H1 (cell line): ENCODE results near the gene LTBP1. TPM values are rescaled to one million over a fixed set of nuclear protein-coding genes. Genes with fewer than 3 reads are reported as not detected.

Experiments
- CTCF ChIA-PET: fragments of 300-600 bp; sonication (Branson Sonifier 250); formaldehyde crosslinking; loops from one replicate; lab custom pipeline; 2021; ENCODE audit not compliant: partially characterized antibody; lab: Charles Lee
- POLR2A ChIA-PET: fragments of 300-600 bp; sonication (Branson Sonifier 250); formaldehyde crosslinking; loops from one replicate; lab custom pipeline; 2021; ENCODE audit warnings: inconsistent platforms; ENCODE audit not compliant: partially characterized antibody; lab: Charles Lee
- DNase-seq, 2 experiments: peaks; one replicate each; pipeline versions ENCODE4 v3.0.0 to v3.0.0-alpha.2; 2010 to 2022; ENCODE audit warnings: low spot score in 2 of 2, low read depth in 1 of 2, mixed read lengths in 1 of 2
- FAIRE-seq: peaks from 2 replicates; lab custom pipeline; 2011; peaks lifted over from hg19 to GRCh38; lab: Jason Lieb, UNC
- H2AFZ ChIP-seq: 2 replicates; pipeline ENCODE4 v1.8.1; 2012; ENCODE audit warnings: low read length, inconsistent platforms
- H2AK5ac ChIP-seq: 2 replicates; pipeline ENCODE4 v1.6.1; 2013; ENCODE audit warnings: low read depth, low read length
- H2BK120ac ChIP-seq: replicated peaks from 2 replicates; pipeline ENCODE3; 2013; ENCODE audit warnings: low read depth, low read length, inconsistent platforms
- H2BK12ac ChIP-seq: 2 replicates; pipeline ENCODE4 v1.6.1; 2013; ENCODE audit warnings: low read depth, low read length
- H2BK15ac ChIP-seq: 2 replicates; pipeline ENCODE4 v1.6.1; 2013; ENCODE audit warnings: low read length
- H2BK20ac ChIP-seq: 2 replicates; pipeline ENCODE4 v1.6.1; 2013; ENCODE audit warnings: low read length
- H2BK5ac ChIP-seq: 2 replicates; pipeline ENCODE4 v1.6.1; 2013; ENCODE audit warnings: low read depth, low read length
- H3K14ac ChIP-seq: 2 replicates; pipeline ENCODE4 v1.6.1; 2013; ENCODE audit warnings: inconsistent platforms; ENCODE audit not compliant: insufficient read length
- H3K18ac ChIP-seq: 2 replicates; pipeline ENCODE4 v1.6.1; 2013; ENCODE audit warnings: low read length; ENCODE audit errors: extremely low read depth
- H3K23ac ChIP-seq: 2 replicates; pipeline ENCODE4 v1.6.1; 2013; ENCODE audit warnings: inconsistent platforms; ENCODE audit not compliant: insufficient read length
- H3K23me2 ChIP-seq: 2 replicates; pipeline ENCODE4 v1.6.1; 2013; ENCODE audit warnings: low read depth, low read length
- H3K27ac ChIP-seq: 2 replicates; pipeline ENCODE4 v1.6.1; 2011; ENCODE audit warnings: low read depth, low read length, inconsistent platforms
- H3K27me3 ChIP-seq, 4 experiments: replicated peaks in 1 of 4; 1 replicate in 1 of 4; 2 replicates in 3 of 4; pipeline versions ENCODE4 v1.6.1 to v1.8.1; 2011 to 2013; ENCODE audit warnings: low read length in 3 of 4, mild to moderate bottlenecking in 3 of 4, inconsistent platforms in 2 of 4, mixed read lengths in 2 of 4, moderate library complexity in 1 of 4; ENCODE audit not compliant: control insufficient read depth in 3 of 4, insufficient read depth in 3 of 4; ENCODE audit errors: extremely low read depth in 1 of 4
- H3K36me3 ChIP-seq, 4 experiments: 2 replicates each; pipeline versions ENCODE4 v1.6.1 to v1.8.1; 2011 to 2013; ENCODE audit warnings: mild to moderate bottlenecking in 4 of 4, low read length in 3 of 4, moderate library complexity in 2 of 4, control low read depth in 1 of 4, inconsistent platforms in 1 of 4; ENCODE audit not compliant: insufficient read depth in 4 of 4, control insufficient read depth in 2 of 4
- H3K4ac ChIP-seq: replicated peaks from 2 replicates; pipeline ENCODE3; 2013; ENCODE audit warnings: low read length, low read depth, mixed read lengths, inconsistent platforms; ENCODE audit not compliant: insufficient read length
- H3K4me1 ChIP-seq, 4 experiments: replicated peaks in 1 of 4; 1 replicate in 1 of 4; 2 replicates in 3 of 4; pipeline versions ENCODE4 v1.6.1 to v1.8.1; 2011 to 2013; ENCODE audit warnings: low read length in 3 of 4, inconsistent platforms in 2 of 4, mixed read lengths in 1 of 4; ENCODE audit not compliant: insufficient read depth in 4 of 4, control insufficient read depth in 3 of 4
- H3K4me2 ChIP-seq, 2 experiments: 2 replicates each; pipeline versions ENCODE4 v1.6.1 to v1.8.1; 2011 to 2013; ENCODE audit warnings: low read depth in 2 of 2, low read length in 2 of 2, control low read depth in 1 of 2, inconsistent platforms in 1 of 2, mild to moderate bottlenecking in 1 of 2; ENCODE audit not compliant: insufficient read depth in 1 of 2
- H3K4me3 ChIP-seq, 4 experiments: fragments of 200-600, 300-600 bp in 1 of 4; sonication (generic), shearing (Covaris generic), sonication (Bioruptor Twin) in 1 of 4; 2 replicates each; pipeline versions ENCODE4 v1.5.1 to v1.8.1; 2011 to 2016; ENCODE audit warnings: low read length in 4 of 4, low read depth in 3 of 4, control low read depth in 2 of 4, inconsistent platforms in 2 of 4, mild to moderate bottlenecking in 2 of 4, mixed read lengths in 1 of 4, moderate library complexity in 1 of 4; ENCODE audit not compliant: insufficient read depth in 2 of 4; ENCODE audit errors: extremely low read depth in 1 of 4
- H3K56ac ChIP-seq: replicated peaks from 2 replicates; pipeline ENCODE3; 2013; ENCODE audit warnings: low read depth, mild to moderate bottlenecking, mixed read lengths, low read length, inconsistent platforms; ENCODE audit not compliant: insufficient read length
- H3K79me1 ChIP-seq: 2 replicates; pipeline ENCODE4 v1.6.1; 2013; ENCODE audit warnings: low read depth, low read length, control low read depth
- H3K79me2 ChIP-seq, 2 experiments: 2 replicates each; pipeline versions ENCODE4 v1.6.1 to v1.8.1; 2012 to 2013; ENCODE audit warnings: low read length in 2 of 2, mild to moderate bottlenecking in 2 of 2, inconsistent platforms in 1 of 2; ENCODE audit not compliant: insufficient read depth in 2 of 2, control insufficient read depth in 1 of 2
- H3K9ac ChIP-seq, 4 experiments: replicated peaks in 1 of 4; 1 replicate in 1 of 4; 2 replicates in 3 of 4; pipeline versions ENCODE4 v1.6.1 to v1.8.1; 2011 to 2013; ENCODE audit warnings: low read depth in 3 of 4, low read length in 3 of 4, control low read depth in 2 of 4, mild to moderate bottlenecking in 2 of 4, moderate library complexity in 2 of 4, inconsistent platforms in 1 of 4; ENCODE audit errors: extremely low read depth in 1 of 4
- H3K9me3 ChIP-seq, 2 experiments: 2 replicates each; pipeline versions ENCODE4 v1.6.1 to v1.8.1; 2012 to 2013; ENCODE audit warnings: mild to moderate bottlenecking in 2 of 2, moderate library complexity in 2 of 2, control low read depth in 1 of 2, inconsistent platforms in 1 of 2, low read depth in 1 of 2, low read length in 1 of 2, mixed read lengths in 1 of 2; ENCODE audit not compliant: insufficient read depth in 2 of 2
- H4K20me1 ChIP-seq, 2 experiments: replicated peaks in 1 of 2; 2 replicates each; pipeline versions ENCODE3 to v1.8.1; 2011 to 2013; ENCODE audit warnings: inconsistent platforms in 2 of 2, low read length in 2 of 2, mild to moderate bottlenecking in 1 of 2; ENCODE audit not compliant: insufficient read depth in 2 of 2, control insufficient read depth in 1 of 2
- H4K5ac ChIP-seq: 2 replicates; pipeline ENCODE4 v1.6.1; 2013; ENCODE audit warnings: low read length, low read depth, mixed read lengths, inconsistent platforms; ENCODE audit not compliant: insufficient read length
- H4K8ac ChIP-seq: 2 replicates; pipeline ENCODE4 v1.8.0; 2013; ENCODE audit warnings: mild to moderate bottlenecking, moderate library complexity, low read length, inconsistent platforms; ENCODE audit not compliant: insufficient read depth; ENCODE audit errors: extremely low read depth
- H4K91ac ChIP-seq: replicated peaks from 2 replicates; pipeline ENCODE3; 2013; ENCODE audit warnings: low read length, mixed read lengths, inconsistent platforms; ENCODE audit not compliant: insufficient read length
- EZH2 ChIP-seq: fragments of 200-600 bp; sonication (generic); IDR thresholded peaks from 2 replicates; pipeline ENCODE4 v1.7.1; 2012; ENCODE audit warnings: low read depth, mild to moderate bottlenecking, moderate library complexity, low read length, inconsistent platforms; ENCODE audit not compliant: severe bottlenecking
- FOSL1 ChIP-seq: IDR thresholded peaks from 2 replicates; pipeline ENCODE4 v1.6.1; 2011; ENCODE audit warnings: mild to moderate bottlenecking, low read depth, low read length, moderate library complexity; ENCODE audit not compliant: insufficient read depth
- NRF1 ChIP-seq: IDR thresholded peaks from 2 replicates; pipeline ENCODE4 v1.6.1; 2011; ENCODE audit warnings: mild to moderate bottlenecking, low read depth, low read length, improper control_type of control experiment
- POU5F1 ChIP-seq: IDR thresholded peaks from 2 replicates; pipeline ENCODE4 v1.6.1; 2011; ENCODE audit warnings: low read depth, mild to moderate bottlenecking, low read length, moderate library complexity
- ZNF274 ChIP-seq: IDR thresholded peaks from 2 replicates; pipeline ENCODE4 v1.7.0; 2012; ENCODE audit warnings: low read length, borderline replicate concordance; ENCODE audit errors: extremely low read depth
- WGBS, 2 experiments: shearing (Covaris generic) in 1 of 2; methylation state at CpG; one replicate each; pipeline versions ENCODE4 v1.1.6 to v1.1.7; 2013 to 2015; ENCODE audit warnings: low lambda C conversion rate in 2 of 2, mixed read lengths in 2 of 2, inconsistent platforms in 1 of 2, low coverage in 1 of 2, missing lambda C conversion rate in 1 of 2; ENCODE audit not compliant: insufficient replicate concordance in 2 of 2, insufficient coverage in 1 of 2, insufficient read length in 1 of 2; ENCODE audit errors: extremely low coverage in 1 of 2, missing lambda C conversion rate in 1 of 2; 5-methylcytosine and 5-hydroxymethylcytosine counted together
- polyA plus RNA-seq, 7 experiments: library from polyadenylated mRNA; depleted of rRNA in 3 of 7; stranded (reverse) in 5 of 7; unstranded in 2 of 7; fragments of >200 nt in 5 of 7; fragments of 200-250 nt in 2 of 7; gene quantifications; 1 replicate in 5 of 7; 2 replicates in 1 of 7; 4 replicates in 1 of 7; pipeline versions ENCODE4 v1.2.1 to v1.2.3, GENCODE V29; 2011 to 2013; ENCODE audit warnings: missing spikeins in 2 of 7, mixed read lengths in 2 of 7
- total RNA-seq: library from RNA; stranded (reverse); fragmentation: NEBNext Ultra II Directional; extraction: Animal tissue kit (Norgen Biotek cat#: 25700); gene quantifications from 2 replicates; pipeline ENCODE4 v1.2.1, GENCODE V29; 2021

Gene LTBP1
- total and polyA plus RNA-seq, 2 of the 8 experiments (the other 6 are each of a cell fraction or from before 2014, with no cell fraction given): 15.4 to 24.7 TPM

GRCh38 chr2:33323957-33324356 lies 377.2 kb downstream of the LTBP1 start:
- H4K91ac ChIP-seq: no peak overlapping the region
- H3K4ac ChIP-seq: no peak overlapping the region
- H3K56ac ChIP-seq: no peak overlapping the region
- H3K4me3 ChIP-seq: no peak overlapping the region
- no peaks in the 10 kb centered on the region for H3K27me3 ChIP-seq
- H3K79me2 ChIP-seq: no peaks in the 10 kb centered on the region
- H4K20me1 ChIP-seq: no peaks in the 10 kb centered on the region
- H3K79me1 ChIP-seq: no peaks in the 10 kb centered on the region
- no peak overlapping the region for H2BK120ac ChIP-seq
- H3K14ac ChIP-seq: no peak overlapping the region
- TF ChIP-seq EZH2 (no peak), POU5F1 (no peak), FOSL1 (no peak), NRF1 (no peak), ZNF274 (no peak)
- TF ChIP-seq, all 59 proteins: peak for 0
- Histone ChIP-seq H2AFZ (no peak overlapping the region), H3K23ac (no peak overlapping the region), H2BK20ac (no peak overlapping the region), H4K5ac (no peak overlapping the region), H3K27ac (no peak overlapping the region), H3K36me3 (no peaks in the 10 kb centered on the region), H3K23me2 (no peaks in the 10 kb centered on the region), H3K18ac (no peak overlapping the region), H3K9me3 (no peaks in the 10 kb centered on the region), H3K4me2 (no peak overlapping the region), H2BK5ac (no peak overlapping the region), H2BK12ac (no peak overlapping the region), H3K9ac (no peak overlapping the region), H2BK15ac (no peak overlapping the region), H3K4me1 (no peaks in the 10 kb centered on the region), H2AK5ac (no peak overlapping the region), H4K8ac (no peak overlapping the region)
- 96% methylated on average over 2 of the region's 2 CpGs; no CpG with 5 or more reads in 1 of the 2 experiments for WGBS, 2 experiments
- POLR2A ChIA-PET: no interaction called here
- FAIRE-seq: no peak
- no peak for DNase-seq
- CTCF ChIA-PET: interaction anchor here (0.9 kb wide), 2 partner anchors 11 to 72 kb away, joined by 3 to 4 read pairs; no protein-coding TSS in a partner anchor
